22Rv1 (cell line): ENCODE results near the gene NID1.

Experiments
- CTCF ChIP-seq: fragments of 450-650 bp; IDR thresholded peaks from 2 replicates; pipeline ENCODE4 v1.5.1; 2017; ENCODE audit warnings: mild to moderate bottlenecking
- ZFX ChIP-seq: fragments of 450-650 bp; IDR thresholded peaks from 2 replicates; pipeline ENCODE4 v1.6.1; 2017; ENCODE audit warnings: antibody characterized with exemption, borderline replicate concordance

DNA sequence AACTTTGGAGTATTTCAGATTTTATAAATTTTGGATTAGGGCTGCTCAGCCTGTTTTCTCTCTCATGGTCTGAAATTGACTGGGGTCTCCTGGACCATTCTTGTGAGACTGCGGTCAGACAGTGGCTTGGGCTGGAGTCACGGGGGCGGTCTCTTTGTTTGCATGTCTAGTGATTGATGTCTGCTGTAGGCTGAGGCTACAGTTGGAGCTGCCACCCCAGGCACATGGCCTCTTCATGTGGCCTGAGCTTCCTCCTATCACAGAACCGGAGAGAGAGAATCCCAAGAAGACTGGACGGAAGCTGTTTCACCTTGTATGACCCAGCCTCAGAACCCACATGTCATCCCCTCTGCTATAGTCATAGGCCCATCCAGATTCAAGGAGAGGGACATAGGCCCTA is 96.1 kb downstream of the NID1 start:
- no peak for TF ChIP-seq CTCF
- TF ChIP-seq ZFX: no peak
